HCT116 (cell line): ENCODE data around the gene PXMP4. TPM values are rescaled to one million over a fixed set of nuclear protein-coding genes. Genes with fewer than 3 reads are reported as not detected.

Source experiments
- ATAC-seq: fragments of 200-7000 bp; cut with Tn5 transposase; 2 replicates; pipeline ENCODE4 v1.9.1; 2020; ENCODE audit warnings: mild to moderate bottlenecking, moderate library complexity
- BruUV-seq: library from RNA; stranded (reverse); fragments of 400-500 nt; replicated peaks from 2 replicates; lab custom pipeline; 2021; lab: Mats Ljungman, UMichigan
- CTCF ChIA-PET: fragments of 300-600 bp; sonication (Branson Sonifier 250); formaldehyde crosslinking; loops from one replicate; lab custom pipeline; 2021; ENCODE audit warnings: antibody characterized with exemption; lab: Charles Lee
- POLR2A ChIA-PET: fragments of 300-600, 350-600 bp; sonication (Branson Sonifier 250); formaldehyde crosslinking; loops from one replicate; lab custom pipeline; 2021; ENCODE audit warnings: antibody characterized with exemption; lab: Charles Lee
- RAD21 ChIA-PET, 2 experiments: fragments of 300-600 bp; sonication (Branson Sonifier 250); formaldehyde crosslinking; loops; one replicate each; lab custom pipeline; 2023; ENCODE audit warnings: low total read pairs in 2 of 2; ENCODE audit not compliant: uncharacterized antibody in 2 of 2, unreplicated experiment in 2 of 2, low non-redundant PET in 1 of 2; lab: Charles Lee
- DNase-seq: peaks from one replicate; pipeline ENCODE4 v3.0.0-alpha.2; 2010; ENCODE audit warnings: low read depth, low spot score
- H2AFZ ChIP-seq: fragments of 200-600 bp; shearing (Covaris generic), sonication (generic); 2 replicates; pipeline ENCODE4 v1.6.1; 2017; ENCODE audit warnings: low read depth, mixed run types, mixed read lengths, antibody characterized with exemption, low read length; ENCODE audit not compliant: poor library complexity, severe bottlenecking
- H3K27ac ChIP-seq: 2 replicates; pipeline ENCODE4 v1.5.1; 2012; ENCODE audit warnings: low read depth, low read length
- H3K27me3 ChIP-seq: fragments of 200-600 bp; sonication (generic); 2 replicates; pipeline ENCODE4 v1.6.1; 2016; ENCODE audit warnings: mixed run types, low read length, mixed read lengths; ENCODE audit not compliant: insufficient read depth
- H3K36me3 ChIP-seq, 2 experiments: fragments of 200-500 bp in 1 of 2; fragments of 200-600 bp in 1 of 2; sonication (Bioruptor generic) in 1 of 2; sonication (generic) in 1 of 2; 2 replicates each; pipeline versions ENCODE4 v1.5.1 to v1.6.1; 2014 to 2016; ENCODE audit warnings: low read length in 2 of 2, inconsistent platforms in 1 of 2, mixed read lengths in 1 of 2, mixed run types in 1 of 2; ENCODE audit not compliant: insufficient read depth in 2 of 2, control insufficient read depth in 1 of 2
- H3K4me1 ChIP-seq, 2 experiments: fragments of 200-600 bp in 1 of 2; sonication (generic) in 1 of 2; 2 replicates each; pipeline versions ENCODE4 v1.5.1 to v1.6.1; 2012 to 2017; ENCODE audit warnings: low read length in 2 of 2, inconsistent platforms in 1 of 2, mild to moderate bottlenecking in 1 of 2, mixed read lengths in 1 of 2, mixed run types in 1 of 2, moderate library complexity in 1 of 2; ENCODE audit not compliant: insufficient read depth in 2 of 2, control insufficient read depth in 1 of 2
- H3K4me2 ChIP-seq: fragments of 200-600 bp; sonication (generic); 2 replicates; pipeline ENCODE4 v1.6.1; 2017; ENCODE audit warnings: mixed run types, low read length, mixed read lengths
- H3K4me3 ChIP-seq, 2 experiments: fragments of 200-600 bp in 1 of 2; sonication (generic) in 1 of 2; replicated peaks in 1 of 2; 2 replicates each; pipeline ENCODE4 v1.5.1; 2011 to 2016; ENCODE audit warnings: low read length in 2 of 2, control low read depth in 1 of 2, low read depth in 1 of 2, mild to moderate bottlenecking in 1 of 2, mixed read lengths in 1 of 2, mixed run types in 1 of 2
- H3K79me2 ChIP-seq: fragments of 200-600 bp; sonication (generic); 2 replicates; pipeline ENCODE4 v1.6.1; 2017; ENCODE audit warnings: mild to moderate bottlenecking, mixed run types, low read length, moderate library complexity, mixed read lengths; ENCODE audit not compliant: insufficient read depth
- H3K9ac ChIP-seq: fragments of 200-600 bp; sonication (generic); 2 replicates; pipeline ENCODE4 v1.6.1; 2016; ENCODE audit warnings: low read length, mixed read lengths
- H3K9me2 ChIP-seq: fragments of 200-600 bp; sonication (generic), shearing (Covaris generic); 2 replicates; pipeline ENCODE4 v1.6.1; 2017; ENCODE audit warnings: mixed run types, mild to moderate bottlenecking, moderate library complexity; ENCODE audit not compliant: insufficient read depth
- H3K9me3 ChIP-seq, 2 experiments: fragments of 200-500 bp in 1 of 2; fragments of 200-600 bp in 1 of 2; sonication (Bioruptor generic) in 1 of 2; sonication (generic) in 1 of 2; 2 replicates each; pipeline ENCODE4 v1.6.1; 2014 to 2017; ENCODE audit warnings: low read length in 2 of 2, mixed read lengths in 2 of 2, inconsistent platforms in 1 of 2, low read depth in 1 of 2, mild to moderate bottlenecking in 1 of 2, mixed run types in 1 of 2, moderate library complexity in 1 of 2; ENCODE audit not compliant: control insufficient read depth in 1 of 2, insufficient read depth in 1 of 2
- H4K20me1 ChIP-seq: fragments of 200-600 bp; sonication (generic), shearing (Covaris generic); 2 replicates; pipeline ENCODE4 v1.6.1; 2017; ENCODE audit warnings: mixed run types, mild to moderate bottlenecking, moderate library complexity; ENCODE audit not compliant: insufficient read depth
- CBX3 ChIP-seq: IDR thresholded peaks from 2 replicates; pipeline ENCODE4 v1.6.1; 2012; ENCODE audit warnings: low read depth
- CEBPB ChIP-seq: IDR thresholded peaks from 2 replicates; pipeline ENCODE4 v1.6.1; 2012; ENCODE audit warnings: low read depth
- EGR1 ChIP-seq: IDR thresholded peaks from 2 replicates; pipeline ENCODE4 v1.6.1; 2012; ENCODE audit warnings: low read depth
- ELF1 ChIP-seq: IDR thresholded peaks from 2 replicates; pipeline ENCODE4 v1.6.1; 2012; ENCODE audit warnings: low read depth, borderline replicate concordance
- EZH2 ChIP-seq: fragments of 200-600 bp; sonication (generic); IDR thresholded peaks from 2 replicates; pipeline ENCODE4 v1.6.1; 2017; ENCODE audit warnings: antibody characterized with exemption, mixed run types
- EZH2phosphoT487 ChIP-seq: fragments of 200-600 bp; IDR thresholded peaks from 2 replicates; pipeline ENCODE4 v1.6.1; 2018; ENCODE audit warnings: antibody characterized with exemption, borderline replicate concordance
- FOSL1 ChIP-seq: IDR thresholded peaks from 2 replicates; pipeline ENCODE4 v1.6.1; 2012; ENCODE audit warnings: low read depth
- JUND ChIP-seq: IDR thresholded peaks from 2 replicates; pipeline ENCODE4 v1.6.1; 2012
- MAX ChIP-seq: IDR thresholded peaks from 2 replicates; pipeline ENCODE4 v1.6.1; 2012
- POLR2A ChIP-seq: IDR thresholded peaks from 2 replicates; pipeline ENCODE4 v1.7.0; 2011; ENCODE audit warnings: borderline replicate concordance; ENCODE audit not compliant: insufficient read depth, insufficient read length; ENCODE audit errors: extremely low read depth
- RAD21 ChIP-seq: IDR thresholded peaks from 2 replicates; pipeline ENCODE4 v1.6.1; 2012; ENCODE audit warnings: low read depth, mild to moderate bottlenecking
- REST ChIP-seq: IDR thresholded peaks from 2 replicates; pipeline ENCODE4 v1.6.1; 2012; ENCODE audit warnings: low read depth
- SIN3A ChIP-seq: IDR thresholded peaks from 2 replicates; pipeline ENCODE4 v1.6.1; 2012; ENCODE audit warnings: low read depth
- SP1 ChIP-seq: IDR thresholded peaks from 2 replicates; pipeline ENCODE4 v1.6.1; 2012; ENCODE audit warnings: low read depth
- SRF ChIP-seq: IDR thresholded peaks from 2 replicates; pipeline ENCODE4 v1.6.1; 2012; ENCODE audit warnings: low read depth
- TCF7L2 ChIP-seq: IDR thresholded peaks from 2 replicates; pipeline ENCODE4 v1.7.0; 2011; ENCODE audit warnings: borderline replicate concordance, inconsistent platforms; ENCODE audit not compliant: insufficient read depth, insufficient read length; ENCODE audit errors: extremely low read depth
- ZFX ChIP-seq: fragments of 450-650 bp; IDR thresholded peaks from 2 replicates; pipeline ENCODE4 v1.6.1; 2017
- ZNF274 ChIP-seq: fragments of 200-500 bp; sonication (Bioruptor generic); IDR thresholded peaks from 2 replicates; pipeline ENCODE4 v1.6.1; 2014; ENCODE audit warnings: mild to moderate bottlenecking, low read depth, low read length, inconsistent platforms
- intact Hi-C: fragments of 100-400 bp; cut with micrococcal nuclease; formaldehyde crosslinking; loops from 2 replicates; pipeline ENCODE4 v1.10.0; 2022
- total RNA-seq: library from RNA; stranded (reverse); gene quantifications from one replicate; pipeline ENCODE4 v1.2.1, GENCODE V29; 2021; ENCODE audit not compliant: unreplicated experiment
- TF ChIP-seq, protein P1 (sequence below): IDR thresholded peaks from 2 replicates; pipeline ENCODE4 v1.6.1; 2011; ENCODE audit warnings: mild to moderate bottlenecking, low read length, moderate library complexity; ENCODE audit not compliant: insufficient replicate concordance; ENCODE audit errors: extremely low read depth

Gene PXMP4
- total RNA-seq, 1 experiment from 2014 or later = 9.6 TPM

GRCh38 chr20:33709905-33710541 is 10.1 kb downstream of the PXMP4 start:
- Histone ChIP-seq H3K9me3 (no peaks in the 10 kb centered on the region), H3K4me1 (peaks cover 4 to 23% of the 10 kb centered on the region in 2 experiments; a peak in 3 of 4 replicates), H3K9ac (no peak overlapping the region), H3K36me3 (0 out of 4 replicates have a peak, but pooled peaks cover 0 to 5% of the 10 kb centered on the region in 2 experiments), H2AFZ (no peak overlapping the region), H3K9me2 (no peaks in the 10 kb centered on the region)
- DNase-seq = no peak
- POLR2A ChIA-PET = no interaction called here
- CTCF ChIA-PET = no interaction called here
- TF ChIP-seq ELF1 = no peak
- TF ChIP-seq POLR2A = no peak
- TF ChIP-seq SP1 = no peak
- no peak for TF ChIP-seq EGR1
- no peak for TF ChIP-seq SIN3A
- TF ChIP-seq SRF = no peak
- TF ChIP-seq EZH2 = no peak
- TF ChIP-seq CEBPB = no peak
- no peak for TF ChIP-seq TCF7L2
- TF ChIP-seq ZNF274 = no peak
- no peak for TF ChIP-seq ZFX
- TF ChIP-seq JUND = no peak
- TF ChIP-seq EZH2phosphoT487 = no peak
- TF ChIP-seq RAD21 = no peak
- no peak for TF ChIP-seq FOSL1
- no peak for TF ChIP-seq REST
- no peak for TF ChIP-seq CBX3
- TF ChIP-seq MAX = no peak
- TF ChIP-seq, protein P1, sequence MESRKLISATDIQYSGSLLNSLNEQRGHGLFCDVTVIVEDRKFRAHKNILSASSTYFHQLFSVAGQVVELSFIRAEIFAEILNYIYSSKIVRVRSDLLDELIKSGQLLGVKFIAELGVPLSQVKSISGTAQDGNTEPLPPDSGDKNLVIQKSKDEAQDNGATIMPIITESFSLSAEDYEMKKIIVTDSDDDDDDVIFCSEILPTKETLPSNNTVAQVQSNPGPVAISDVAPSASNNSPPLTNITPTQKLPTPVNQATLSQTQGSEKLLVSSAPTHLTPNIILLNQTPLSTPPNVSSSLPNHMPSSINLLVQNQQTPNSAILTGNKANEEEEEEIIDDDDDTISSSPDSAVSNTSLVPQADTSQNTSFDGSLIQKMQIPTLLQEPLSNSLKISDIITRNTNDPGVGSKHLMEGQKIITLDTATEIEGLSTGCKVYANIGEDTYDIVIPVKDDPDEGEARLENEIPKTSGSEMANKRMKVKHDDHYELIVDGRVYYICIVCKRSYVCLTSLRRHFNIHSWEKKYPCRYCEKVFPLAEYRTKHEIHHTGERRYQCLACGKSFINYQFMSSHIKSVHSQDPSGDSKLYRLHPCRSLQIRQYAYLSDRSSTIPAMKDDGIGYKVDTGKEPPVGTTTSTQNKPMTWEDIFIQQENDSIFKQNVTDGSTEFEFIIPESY = no peak
- TF ChIP-seq, all 23 proteins: peak for 0
- H3K4me3 ChIP-seq = no peak overlapping the region
- peak overlapping the region; percentile 38 for H3K4me2 ChIP-seq
- RAD21 ChIA-PET = no interaction called here
- no peak overlapping the region for H3K27ac ChIP-seq
- intact Hi-C loops = loop anchor here (5.0 kb wide), 1 partner anchor 963 kb away; no protein-coding TSS in a partner anchor
- peak; percentile 58 for ATAC-seq
- H3K27me3 ChIP-seq = no peaks in the 10 kb centered on the region
- H3K79me2 ChIP-seq = no peaks in the 10 kb centered on the region
- H4K20me1 ChIP-seq = no peaks in the 10 kb centered on the region
- no TSS peak for BruUV-seq
